ENCODE measurements around the gene SNN. TPM values are rescaled to one million over a fixed set of nuclear protein-coding genes. Genes with fewer than 3 reads are reported as not detected.

SNN gene
- total and polyA plus RNA-seq, 2 donors (not counting 1 experiment from before 2014, with no cell fraction given) = 55.4 to 63.3 TPM

- peak overlapping the region; percentile 24 for H3K4me2 ChIP-seq (replicated peaks; ENCODE audit: low read depth, low read length, poor library complexity, severe bottlenecking)
- H3K27me3 Mint-ChIP-seq = no peaks in the 10 kb centered on the region
- DNase-seq = no peak
- no peak overlapping the region for H3K4me3 ChIP-seq (ENCODE audit: control extremely low read depth in 1 of 5, extremely low read depth in 1 of 5, insufficient read depth in 1 of 5, low read depth in 2 of 5, low read length in 4 of 5)
- peaks cover 42% of the 10 kb centered on the region for H3K79me2 ChIP-seq (ENCODE audit: control insufficient read depth, insufficient read depth, low read length)
- ChIA-PET POLR2A (interaction anchor here (0.6 to 0.7 kb wide), 3 partner anchors 23 to 347 kb away, joined by 3 to 5 read pairs (median 3); no protein-coding TSS in a partner anchor), CTCF (interaction anchor here (1.0 to 2.0 kb wide), 3 partner anchors 31 to 276 kb away, joined by 3 to 7 read pairs (median 4); partner anchors contain the start of gene ZC3H7A)
- peak overlapping the region; percentile 95 to 99 for H3K27ac ChIP-seq (ENCODE audit: low read length in 2 of 2)
- no peak overlapping the region for H2AFZ ChIP-seq (ENCODE audit: insufficient read depth, low read depth, low read length, poor library complexity, severe bottlenecking)
- WGBS (ENCODE audit: insufficient coverage) = 59% methylated on average over 5 of the region's 12 CpGs
- no peak for ATAC-seq (ENCODE audit: low read depth)
- H4K20me1 ChIP-seq (ENCODE audit: control insufficient read depth, insufficient read depth, low read length, poor library complexity, severe bottlenecking) = peaks cover 6% of the 10 kb centered on the region
- H3K9me3 Mint-ChIP-seq (ENCODE audit: insufficient read depth) = no peaks in the 10 kb centered on the region
- H3K4me1 ChIP-seq (ENCODE audit: control insufficient read depth in 2 of 2, insufficient read depth in 2 of 2, low read length in 2 of 2) = peaks cover 96 to 97% of the 10 kb centered on the region in 2 donors
- no peaks in the 10 kb centered on the region for H3K27me3 ChIP-seq (replicated peaks in 1 of 4; ENCODE audit: control extremely low read depth in 1 of 4, control insufficient read depth in 3 of 4, insufficient read depth in 4 of 4, low read length in 3 of 4)
- peak overlapping the region; percentile 91 for H3K27ac Mint-ChIP-seq
- no peaks in the 10 kb centered on the region for H3K9me3 ChIP-seq (ENCODE audit: control extremely low read depth in 1 of 3, control insufficient read depth in 2 of 3, insufficient read depth in 1 of 3, low read length in 2 of 3)
- H3K4me1 Mint-ChIP-seq = peaks cover 96% of the 10 kb centered on the region
- TF ChIP-seq, protein P1, sequence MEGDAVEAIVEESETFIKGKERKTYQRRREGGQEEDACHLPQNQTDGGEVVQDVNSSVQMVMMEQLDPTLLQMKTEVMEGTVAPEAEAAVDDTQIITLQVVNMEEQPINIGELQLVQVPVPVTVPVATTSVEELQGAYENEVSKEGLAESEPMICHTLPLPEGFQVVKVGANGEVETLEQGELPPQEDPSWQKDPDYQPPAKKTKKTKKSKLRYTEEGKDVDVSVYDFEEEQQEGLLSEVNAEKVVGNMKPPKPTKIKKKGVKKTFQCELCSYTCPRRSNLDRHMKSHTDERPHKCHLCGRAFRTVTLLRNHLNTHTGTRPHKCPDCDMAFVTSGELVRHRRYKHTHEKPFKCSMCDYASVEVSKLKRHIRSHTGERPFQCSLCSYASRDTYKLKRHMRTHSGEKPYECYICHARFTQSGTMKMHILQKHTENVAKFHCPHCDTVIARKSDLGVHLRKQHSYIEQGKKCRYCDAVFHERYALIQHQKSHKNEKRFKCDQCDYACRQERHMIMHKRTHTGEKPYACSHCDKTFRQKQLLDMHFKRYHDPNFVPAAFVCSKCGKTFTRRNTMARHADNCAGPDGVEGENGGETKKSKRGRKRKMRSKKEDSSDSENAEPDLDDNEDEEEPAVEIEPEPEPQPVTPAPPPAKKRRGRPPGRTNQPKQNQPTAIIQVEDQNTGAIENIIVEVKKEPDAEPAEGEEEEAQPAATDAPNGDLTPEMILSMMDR (IDR thresholded peaks at IDR 0.05) = no peak
- TF ChIP-seq EZH2 (IDR thresholded peaks at IDR 0.05; ENCODE audit: borderline replicate concordance, insufficient read depth, low read depth, low read length, poor library complexity, severe bottlenecking) = no peak
- H3K9ac ChIP-seq (ENCODE audit: low read length) = no peak overlapping the region
- intact Hi-C loops (cut with micrococcal nuclease) = loop anchor here (5.0 to 10.0 kb wide), 5 partner anchors 372 to 942 kb away; partner anchors contain the start of genes CIITA, NUBP1 and SOCS1
- H3K36me3 ChIP-seq (replicated peaks in 1 of 2; ENCODE audit: control extremely low read depth in 1 of 2, control insufficient read depth in 1 of 2, extremely low read depth in 1 of 2, insufficient read depth in 2 of 2, low read length in 1 of 2) = peaks cover 0 to 53% of the 10 kb centered on the region in 2 experiments
- peak overlapping the region; percentile 24 for H3K4me3 Mint-ChIP-seq
These were observed 16.2 kb downstream of the SNN start for GRCh38 chr16:11684231-11685025.

All from B cell (primary cell).